ENCODE data around the gene CCT5. TPM values are rescaled to one million over a fixed set of nuclear protein-coding genes. Genes with fewer than 3 reads are reported as not detected.

CCT5 gene
- 218 and 248 TPM in 2 replicates for polyA plus RNA-seq

GRCh38 chr5:10249948-10250805 is at the start of gene CCT5:
TSS of gene CCT5 (plus strand) at chr5:10250280. CDS start at chr5:10250341, 61 bp downstream.

GRCh38 chr5:10307206-10308148 is 57.4 kb downstream of the CCT5 start, which contains the start of gene CMBL:
TSS of gene CMBL (minus strand) at chr5:10307902. CDS start at chr5:10290762, 17,140 bp downstream.

Other genes with a start within 250 kb of the CCT5 start
- gene ATPSCKMT, start 392 bp upstream of the CCT5 start, polyA plus RNA-seq, result 23.2 and 40.7 TPM in 2 replicates
- gene CMBL, start 57.6 kb downstream of the CCT5 start, polyA plus RNA-seq, result 16.3 and 16.6 TPM in 2 replicates
- gene MARCHF6, start 103.4 kb downstream of the CCT5 start, polyA plus RNA-seq, result 566 and 666 TPM in 2 replicates
- 6.9 and 13.0 TPM in 2 replicates for gene ROPN1L, start 191.6 kb downstream of the CCT5 start, polyA plus RNA-seq

Measured in Purkinje cell (primary cell).